ENCODE measurements around the gene ANKRD29.

Gene ANKRD29

GRCh38 chr18:23662309-23663263 lies at the start of gene ANKRD29:
ANKRD29 (minus strand) TSS chr18:23662911; CDS start chr18:23662730, 181 bp downstream.
- DNase-seq (ENCODE audit: low read depth), result peak; percentile 14

- no peak for DNase-seq (ENCODE audit: low read depth)
Observed at GRCh38 chr18:23712445-23712844, 49.7 kb upstream of the ANKRD29 start.

- no peak for DNase-seq (ENCODE audit: low read depth)
Observed at GRCh38 chr18:23711426-23711825, 48.7 kb upstream of the ANKRD29 start.

GRCh38 chr18:23710946-23711345 lies 48.2 kb upstream of the ANKRD29 start:
- DNase-seq (ENCODE audit: low read depth), result no peak

- DNase-seq (ENCODE audit: low read depth), result no peak
Observed at GRCh38 chr18:23710068-23710527, 47.4 kb upstream of the ANKRD29 start.

- DNase-seq (ENCODE audit: low read depth), result no peak
Observed at GRCh38 chr18:23706971-23707640, 44.4 kb upstream of the ANKRD29 start.

- DNase-seq (ENCODE audit: low read depth), result no peak
Observed at GRCh38 chr18:23704806-23705205, 42.1 kb upstream of the ANKRD29 start.

GRCh38 chr18:23703987-23704384 lies 41.3 kb upstream of the ANKRD29 start:
- no peak for DNase-seq (ENCODE audit: low read depth)

GRCh38 chr18:23703057-23703986 lies 40.6 kb upstream of the ANKRD29 start:
- no peak for DNase-seq (ENCODE audit: low read depth)

GRCh38 chr18:23702606-23703005 lies 39.9 kb upstream of the ANKRD29 start:
- no peak for DNase-seq (ENCODE audit: low read depth)

- DNase-seq (ENCODE audit: low read depth), result no peak
Observed at GRCh38 chr18:23701544-23702064, 38.9 kb upstream of the ANKRD29 start.

- no peak for DNase-seq (ENCODE audit: low read depth)
Observed at GRCh38 chr18:23701017-23701416, 38.3 kb upstream of the ANKRD29 start.

- DNase-seq (ENCODE audit: low read depth), result no peak
Observed at GRCh38 chr18:23694637-23695430, 32.1 kb upstream of the ANKRD29 start.

GRCh38 chr18:23693846-23694245 lies 31.1 kb upstream of the ANKRD29 start:
- no peak for DNase-seq (ENCODE audit: low read depth)

- DNase-seq (ENCODE audit: low read depth), result no peak
Observed at GRCh38 chr18:23690505-23691068, 27.9 kb upstream of the ANKRD29 start.

- DNase-seq (ENCODE audit: low read depth), result no peak
Observed at GRCh38 chr18:23689616-23690504, 27.1 kb upstream of the ANKRD29 start.

GRCh38 chr18:23689031-23689615 lies 26.4 kb upstream of the ANKRD29 start, which contains the start of gene LAMA3:
LAMA3 (plus strand) TSS chr18:23689453; CDS start chr18:23689684, 231 bp downstream.
- no peak for DNase-seq (ENCODE audit: low read depth)

GRCh38 chr18:23688528-23688927 lies 25.8 kb upstream of the ANKRD29 start:
- no peak for DNase-seq (ENCODE audit: low read depth)

All from stimulated activated CD8-positive, alpha-beta memory T cell treated with anti-CD3 and anti-CD28 coated beads, Interleukin-15, amount 100 ng/mL, for 1 hour (primary cell).